ENCODE measurements around the gene SEZ6. TPM values are rescaled to one million over a fixed set of nuclear protein-coding genes. Genes with fewer than 3 reads are reported as not detected.

Gene SEZ6
- total RNA-seq, 1 donor from 2014 or later = not detected

- no peak overlapping the region for H3K4me3 Mint-ChIP-seq (ENCODE audit: unreplicated experiment)
- no peak for FAIRE-seq
- H3K27ac Mint-ChIP-seq (ENCODE audit: unreplicated experiment) = no peak overlapping the region
- peak; percentile 27 for DNase-seq (ENCODE audit: low read depth)
- no peaks in the 10 kb centered on the region for H3K9me3 Mint-ChIP-seq (ENCODE audit: unreplicated experiment)
- no peaks in the 10 kb centered on the region for H3K27me3 Mint-ChIP-seq (ENCODE audit: low read depth, unreplicated experiment)
- Histone ChIP-seq H3K36me3 (ENCODE audit: insufficient read depth, low read length) (peaks cover 74% of the 10 kb centered on the region), H3K27ac (ENCODE audit: low read depth, low read length) (no peak overlapping the region), H3K9ac (ENCODE audit: low read length) (no peak overlapping the region), H3K27me3 (ENCODE audit: insufficient read depth, low read length) (no peaks in the 10 kb centered on the region), H3K79me2 (ENCODE audit: insufficient read depth, low read length) (peaks cover 2% of the 10 kb centered on the region), H3K4me1 (ENCODE audit: insufficient read depth, low read length) (peaks cover 9% of the 10 kb centered on the region), H4K20me1 (ENCODE audit: insufficient read depth, low read length) (peaks cover 91% of the 10 kb centered on the region), H3K4me2 (ENCODE audit: low read length) (no peak overlapping the region), H3K9me3 (ENCODE audit: insufficient read depth, low read depth, low read length) (no peaks in the 10 kb centered on the region), H3K4me3 (ENCODE audit: insufficient read depth, low read depth, low read length) (no peak overlapping the region), H2AFZ (ENCODE audit: low read depth, low read length) (no peak overlapping the region)
- peaks cover 46% of the 10 kb centered on the region for H3K36me3 Mint-ChIP-seq (ENCODE audit: low read depth, unreplicated experiment)
- H3K4me1 Mint-ChIP-seq (ENCODE audit: low read depth, unreplicated experiment) = peaks cover 8% of the 10 kb centered on the region
- TF ChIP-seq CTCF (IDR thresholded peaks at IDR 0.05; ENCODE audit: insufficient read depth, low read depth, low read length) (no peak), EZH2 (IDR thresholded peaks at IDR 0.05; ENCODE audit: insufficient read depth, low read length) (no peak)
These were observed 94.3 kb downstream of the SEZ6 start for GRCh38 chr17:28911411-28912045.

- DNase-seq (ENCODE audit: low read depth) = no peak
- no peak overlapping the region for H3K4me2 ChIP-seq (ENCODE audit: low read length)
These were observed 95.3 kb downstream of the SEZ6 start for GRCh38 chr17:28910534-28910933.

More at GRCh38 chr17:28910534-28910933, 95.3 kb downstream of the SEZ6 start:
- H3K4me3 Mint-ChIP-seq (ENCODE audit: unreplicated experiment) = no peak overlapping the region
- no peaks in the 10 kb centered on the region for H3K27me3 ChIP-seq (ENCODE audit: insufficient read depth, low read length)
- peaks cover 43% of the 10 kb centered on the region for H3K36me3 Mint-ChIP-seq (ENCODE audit: low read depth, unreplicated experiment)
- TF ChIP-seq EZH2 (IDR thresholded peaks at IDR 0.05; ENCODE audit: insufficient read depth, low read length) (no peak), CTCF (IDR thresholded peaks at IDR 0.05; ENCODE audit: insufficient read depth, low read depth, low read length) (no peak)
- H3K36me3 ChIP-seq (ENCODE audit: insufficient read depth, low read length) = peaks cover 77% of the 10 kb centered on the region
- no peaks in the 10 kb centered on the region for H3K27me3 Mint-ChIP-seq (ENCODE audit: low read depth, unreplicated experiment)
- H4K20me1 ChIP-seq (ENCODE audit: insufficient read depth, low read length) = peaks cover 89% of the 10 kb centered on the region
- H3K4me1 ChIP-seq (ENCODE audit: insufficient read depth, low read length) = peaks cover 9% of the 10 kb centered on the region
- no peak overlapping the region for H3K4me3 ChIP-seq (ENCODE audit: insufficient read depth, low read depth, low read length)
- no peak overlapping the region for H2AFZ ChIP-seq (ENCODE audit: low read depth, low read length)
- no peak for FAIRE-seq
- no peaks in the 10 kb centered on the region for H3K9me3 ChIP-seq (ENCODE audit: insufficient read depth, low read depth, low read length)
- peak overlapping the region; percentile 12 for H3K27ac Mint-ChIP-seq (ENCODE audit: unreplicated experiment)
- H3K27ac ChIP-seq (ENCODE audit: low read depth, low read length) = no peak overlapping the region
- no peak overlapping the region for H3K9ac ChIP-seq (ENCODE audit: low read length)
- H3K4me1 Mint-ChIP-seq (ENCODE audit: low read depth, unreplicated experiment) = peaks cover 8% of the 10 kb centered on the region
- no peaks in the 10 kb centered on the region for H3K9me3 Mint-ChIP-seq (ENCODE audit: unreplicated experiment)
- peaks cover 2% of the 10 kb centered on the region for H3K79me2 ChIP-seq (ENCODE audit: insufficient read depth, low read length)
